Cardiac fibroblast (primary cell): ENCODE measurements around the gene DMAC2.
A peak's percentile ranks its signal among the peaks of the same experiment; 100 is the strongest.
"Not testable (repeated sequence)": the region's sequence is repeated elsewhere in the genome, so short reads cannot be mapped to it uniquely, and the experiment has no call there.

Source experiments
- DNase-seq, 2 donors: peaks; one replicate each; pipeline versions ENCODE4 v3.0.0 to v3.0.0-alpha.2; 2010; ENCODE audit warnings: low read depth in 2 of 2
- H3K4me3 ChIP-seq, 2 donors: replicated peaks in 1 of 2; 1 replicate in 1 of 2; 2 replicates in 1 of 2; pipeline ENCODE4 v1.5.1; 2011; ENCODE audit warnings: low read depth in 2 of 2, low read length in 2 of 2, mild to moderate bottlenecking in 2 of 2, moderate library complexity in 1 of 2
- CTCF ChIP-seq: IDR thresholded peaks from one replicate; pipeline ENCODE4 v1.5.1; 2011; ENCODE audit warnings: low read depth, mild to moderate bottlenecking, low read length, inconsistent platforms

Gene DMAC2

GRCh38 chr19:41439441-41440222 is at the start of gene DMAC2:
DMAC2 (minus strand) TSS chr19:41439912; CDS start chr19:41439899, 13 bp downstream.
- TF ChIP-seq CTCF: peak; percentile 53
- peak within 1 kb of the TSS; percentile 77 to 98 for H3K4me3 ChIP-seq
- peak; percentile 98 to 99 for DNase-seq

- H3K4me3 ChIP-seq, DNase-seq: not testable (repeated sequence)
These were observed 47.2 kb upstream of the DMAC2 start for GRCh38 chr19:41486953-41487352.

GRCh38 chr19:41484822-41485221 is 45.1 kb upstream of the DMAC2 start:
- no peak for DNase-seq
- H3K4me3 ChIP-seq: no peak overlapping the region
- no peak for TF ChIP-seq CTCF

- TF ChIP-seq CTCF: no peak
- DNase-seq: no peak
- no peak overlapping the region for H3K4me3 ChIP-seq
These were observed 40.6 kb upstream of the DMAC2 start for GRCh38 chr19:41480336-41480735.

GRCh38 chr19:41479757-41480191 is 40.1 kb upstream of the DMAC2 start:
- DNase-seq: peak; percentile 61 to 67
- H3K4me3 ChIP-seq: no peak overlapping the region
- TF ChIP-seq CTCF: no peak

- peak overlapping the region in 1 of 2 donors; percentile 2 for H3K4me3 ChIP-seq
- TF ChIP-seq CTCF: no peak
- peak; percentile 2 to 67 for DNase-seq
These were observed 39.4 kb upstream of the DMAC2 start for GRCh38 chr19:41478875-41479756.

- peak overlapping the region in 1 of 2 donors; percentile 2 for H3K4me3 ChIP-seq
- TF ChIP-seq CTCF: no peak
- DNase-seq: no peak
These were observed 38.5 kb upstream of the DMAC2 start for GRCh38 chr19:41478171-41478570.
